Astrocyte of the hippocampus (primary cell): ENCODE data around the gene TGFB2.
A peak's percentile ranks its signal among the peaks of the same experiment; 100 is the strongest.

Experiments
- DNase-seq: peaks from one replicate; pipeline ENCODE4 v3.0.0; 2011; ENCODE audit warnings: low read depth, low spot score

The TGFB2 gene

GRCh38 chr1:218361298-218362065 lies 16.3 kb downstream of the TGFB2 start:
- peak; percentile 51 for DNase-seq

DNA sequence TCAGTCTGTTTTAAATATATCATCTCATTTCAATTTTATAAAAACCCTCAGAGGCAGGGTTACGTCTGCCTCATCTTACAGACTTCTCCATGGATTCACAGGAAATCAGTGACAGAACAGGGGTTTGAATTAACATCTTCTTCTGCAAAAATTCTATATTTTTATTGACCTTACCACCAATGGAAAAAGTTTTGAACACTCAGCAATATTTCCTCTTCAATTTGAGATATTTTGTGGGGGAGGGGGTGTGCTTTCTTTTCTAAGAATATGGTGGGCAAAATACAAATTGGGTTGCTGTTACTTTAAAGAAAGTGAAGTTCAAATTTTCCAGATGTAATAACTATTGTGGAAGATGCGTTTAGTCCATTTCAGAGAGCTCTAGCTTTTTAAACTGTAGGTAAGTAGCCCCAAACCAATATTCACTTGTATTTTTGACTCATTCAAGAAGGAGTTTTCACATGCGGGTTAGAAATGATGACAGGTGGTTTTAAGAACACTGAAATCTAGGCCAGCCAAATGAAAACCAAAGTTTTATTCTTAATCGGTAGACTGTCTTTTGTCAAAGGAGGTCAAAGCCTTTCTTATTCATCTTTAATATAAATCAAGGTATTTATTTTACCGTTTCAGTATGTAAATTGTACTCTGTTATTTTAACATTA lies 17.4 kb downstream of the TGFB2 start:
- no peak for DNase-seq

DNA sequence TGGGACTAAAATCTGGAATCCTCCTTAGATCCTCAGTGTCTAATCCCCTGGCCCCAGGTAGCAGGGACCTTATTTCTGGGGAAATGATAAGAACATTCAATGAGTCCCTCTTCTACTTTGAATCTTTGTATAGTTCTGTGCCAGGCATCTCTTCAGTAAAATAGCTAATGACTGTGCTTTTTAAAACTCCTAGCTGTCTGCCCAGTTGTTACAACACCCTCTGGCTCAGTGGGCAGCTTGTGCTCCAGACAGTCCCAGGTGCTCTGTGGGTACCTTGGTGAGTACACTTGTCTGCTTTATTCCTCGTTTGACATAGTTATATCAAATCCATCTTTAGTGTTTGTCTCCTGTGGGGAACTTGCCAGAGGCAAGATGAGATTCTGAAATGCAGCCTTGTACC lies 18.0 kb downstream of the TGFB2 start:
- no peak for DNase-seq

- peak; percentile 64 for DNase-seq
Observed at GRCh38 chr1:218364028-218364710, 19.0 kb downstream of the TGFB2 start.

GRCh38 chr1:218365226-218365999 lies 20.3 kb downstream of the TGFB2 start:
- peak; percentile 41 for DNase-seq

DNA sequence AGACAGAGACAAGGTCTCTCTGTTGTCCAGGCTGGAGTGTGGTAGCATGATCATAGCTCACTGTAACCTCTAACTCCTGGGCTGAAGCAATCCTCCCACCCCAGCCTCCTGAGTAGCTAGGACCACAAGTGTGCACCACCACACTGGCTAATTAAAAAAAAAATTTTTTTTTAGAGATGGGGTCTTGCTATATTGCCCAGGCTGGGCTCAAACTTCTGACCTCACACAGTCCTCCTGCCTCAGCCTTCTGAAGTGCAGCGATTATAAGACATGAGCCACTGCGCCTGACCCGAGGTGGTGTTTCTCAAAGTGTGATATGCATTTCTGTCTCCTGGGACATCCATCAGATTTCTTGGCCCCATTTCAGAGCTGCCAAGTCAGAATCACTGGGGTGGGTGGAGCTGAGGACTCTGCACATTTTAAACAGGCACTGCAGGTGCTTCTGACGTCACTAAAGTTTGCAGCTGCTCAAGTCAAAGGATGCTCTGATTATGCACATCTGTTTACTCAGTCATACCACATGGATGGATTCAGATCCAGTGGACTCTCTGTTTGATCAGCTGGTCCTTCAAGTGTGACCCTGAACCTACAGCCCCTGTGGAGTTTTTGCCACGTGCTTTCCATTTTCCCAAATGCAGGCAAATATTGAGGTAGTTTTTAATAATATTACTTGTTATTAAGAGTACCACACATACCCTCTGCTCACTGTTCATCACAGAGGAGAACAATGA lies 21.4 kb downstream of the TGFB2 start:
- no peak for DNase-seq

GRCh38 chr1:218367118-218367517 lies 22.0 kb downstream of the TGFB2 start:
- DNase-seq, result peak; percentile 43

GRCh38 chr1:218368686-218369085 lies 23.6 kb downstream of the TGFB2 start:
- DNase-seq, result no peak

DNA sequence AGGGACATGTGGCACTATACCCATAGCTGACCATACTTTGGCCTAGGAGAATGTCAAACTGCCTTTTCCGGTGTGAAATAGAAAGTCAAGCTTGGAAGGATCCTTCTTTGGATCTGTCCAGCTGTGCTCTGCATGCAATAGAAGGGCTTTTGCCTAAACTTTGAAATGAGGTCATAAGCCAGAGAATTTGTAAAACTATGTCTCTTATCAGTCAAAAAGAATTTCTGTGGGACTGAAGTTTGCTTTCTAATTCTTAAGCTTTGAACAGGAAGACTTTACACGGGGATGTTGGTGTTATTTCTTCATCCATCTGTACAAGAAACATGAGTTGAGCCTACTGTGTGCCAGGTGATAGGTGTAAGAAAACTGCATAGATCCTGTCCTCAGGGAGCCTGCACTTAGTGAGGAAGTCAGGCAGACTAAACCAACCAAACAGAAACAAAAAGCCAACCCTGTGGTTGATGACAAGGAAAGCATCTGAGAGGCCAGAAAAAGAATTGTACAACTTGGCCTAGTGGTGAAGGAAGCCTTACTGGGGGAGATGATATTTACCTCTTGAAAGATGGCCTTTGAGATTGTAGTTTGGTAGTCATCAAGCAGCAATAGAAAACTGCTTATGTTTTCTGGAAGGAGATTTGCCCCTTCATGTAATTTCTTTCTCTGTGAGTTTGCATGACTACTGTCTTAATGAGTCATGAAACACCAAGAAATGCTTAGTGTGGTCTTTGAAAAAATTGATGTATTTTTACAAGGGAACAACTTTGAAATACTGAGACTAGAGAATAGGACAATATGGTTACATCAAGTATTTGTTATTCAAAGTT lies 24.8 kb downstream of the TGFB2 start:
- peak; percentile 63 for DNase-seq

DNA sequence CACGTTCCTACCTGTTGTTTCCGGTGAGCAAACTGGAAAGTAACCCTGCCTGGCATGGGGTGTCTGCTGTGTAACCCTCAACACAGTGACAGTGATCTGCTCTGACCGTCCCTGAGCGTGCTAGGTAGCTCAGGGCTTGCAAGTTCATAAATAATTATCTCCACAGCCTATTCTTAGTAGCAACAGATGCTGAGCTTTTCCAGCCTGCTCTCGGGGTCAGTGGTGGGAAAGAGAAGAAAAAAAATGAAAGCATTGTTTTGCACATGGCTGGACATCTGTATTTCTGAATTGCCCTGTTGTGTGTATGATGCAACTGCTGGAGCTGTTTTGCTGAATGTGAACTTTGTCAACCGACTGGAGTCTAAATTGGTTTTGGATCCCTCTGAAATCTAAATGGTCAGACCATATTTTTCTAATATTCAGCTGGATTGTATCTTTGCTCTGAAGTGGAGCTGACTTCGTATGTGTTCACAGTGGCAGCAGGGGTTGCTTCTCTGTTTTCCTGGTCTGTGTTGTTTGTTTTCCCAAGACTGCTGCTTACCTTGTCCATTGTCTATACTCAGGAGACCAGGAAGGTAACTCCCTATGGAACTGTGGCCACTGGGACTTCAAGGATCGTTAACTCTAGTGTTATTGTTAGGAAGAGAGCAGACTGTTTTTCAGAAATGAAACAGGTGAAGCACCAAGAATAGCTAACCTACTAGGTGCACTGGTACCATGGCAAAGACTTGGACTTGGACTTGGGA lies 27.0 kb downstream of the TGFB2 start:
- DNase-seq, result no peak

DNA sequence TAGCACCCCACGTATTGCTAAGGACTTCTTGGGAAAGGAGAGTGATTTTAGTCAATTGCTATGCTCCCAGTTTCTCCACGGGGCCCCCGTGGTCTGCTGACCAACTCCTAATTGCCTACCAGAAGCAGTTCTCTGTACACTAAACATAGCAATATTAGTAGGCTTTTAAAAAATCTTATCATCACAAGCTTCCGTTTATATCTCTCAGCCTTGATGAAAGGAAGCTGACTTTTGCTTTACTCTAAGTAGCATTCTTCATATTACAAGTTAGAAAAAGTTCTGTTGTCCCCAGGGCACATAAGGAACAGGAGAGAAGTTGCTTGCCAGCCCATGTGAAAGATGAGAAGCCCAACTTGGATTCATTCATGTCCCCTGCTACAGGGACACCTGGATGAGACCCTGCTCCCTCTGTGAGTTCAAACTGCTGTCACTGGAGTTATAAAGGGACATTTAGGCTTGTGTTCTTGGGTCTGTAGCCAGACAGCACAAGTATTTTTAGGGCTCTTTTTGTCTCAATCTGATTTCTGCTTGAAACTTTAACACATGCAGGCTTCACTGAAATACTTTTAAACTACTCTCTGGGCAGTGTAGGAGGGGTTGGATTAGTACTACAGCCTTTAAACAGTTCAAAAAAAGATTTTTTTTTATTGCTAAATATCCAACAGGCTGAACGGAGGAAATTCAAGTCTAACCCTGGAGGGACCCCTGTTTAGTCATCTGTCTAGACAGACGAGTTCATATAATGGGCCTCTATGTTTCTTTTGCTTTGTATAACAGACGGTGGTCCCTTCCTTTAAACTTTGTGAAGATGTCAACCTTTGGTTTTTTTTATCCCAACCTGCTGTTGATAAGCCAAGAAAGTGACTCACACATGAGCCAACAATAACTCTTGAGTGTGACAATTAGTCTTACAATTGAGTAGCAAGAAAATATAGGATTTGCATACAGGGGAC lies 29.5 kb downstream of the TGFB2 start:
- DNase-seq, result peak; percentile 70

- no peak for DNase-seq
Observed at GRCh38 chr1:218376722-218377121, 31.6 kb downstream of the TGFB2 start.

DNA sequence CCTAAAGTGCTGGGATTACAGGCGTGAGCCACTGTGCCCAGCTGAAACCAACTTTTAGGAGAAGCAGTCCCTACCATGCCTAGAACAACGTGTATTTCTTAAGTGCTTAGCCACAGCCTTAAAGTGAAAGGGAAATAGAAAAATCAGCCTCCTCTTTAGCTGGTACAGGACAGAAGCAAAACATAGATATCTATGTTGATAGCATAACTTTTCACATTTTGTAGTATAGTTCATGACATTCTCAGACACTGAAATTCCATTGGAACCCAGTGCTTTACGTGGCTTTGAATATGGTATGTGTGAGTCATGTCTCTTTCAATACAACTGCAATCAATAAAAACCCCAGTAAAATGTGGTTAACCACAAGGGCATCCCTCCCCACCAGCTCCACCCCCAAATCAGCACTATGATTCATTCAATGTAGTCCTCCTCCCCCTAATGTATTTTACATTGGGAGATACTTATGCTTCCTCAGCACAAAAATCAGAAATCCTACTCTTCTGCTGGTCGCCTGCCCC lies 32.1 kb downstream of the TGFB2 start:
- peak; percentile 95 for DNase-seq

- peak; percentile 87 for DNase-seq
Observed at GRCh38 chr1:218380125-218380977, 35.2 kb downstream of the TGFB2 start.

GRCh38 chr1:218382261-218382660 lies 37.1 kb downstream of the TGFB2 start:
- no peak for DNase-seq

GRCh38 chr1:218383051-218383450 lies 37.9 kb downstream of the TGFB2 start:
- DNase-seq, result no peak

- no peak for DNase-seq
Observed at GRCh38 chr1:218383681-218384080, 38.5 kb downstream of the TGFB2 start.
